ENCODE measurements around the gene ZNF133.
"Not testable (repeated sequence)": the region's sequence is repeated elsewhere in the genome, so short reads cannot be mapped to it uniquely, and the experiment has no call there.

The ZNF133 gene

GRCh38 chr20:18287915-18288748 lies at the start of gene ZNF133:
Gene ZNF133, plus strand, starts transcription at chr20:18288527. Its CDS starts 17,160 bp downstream, at chr20:18305687.
- peak; percentile 93 for DNase-seq (ENCODE audit: low spot score)
- no peak for TF ChIP-seq CTCF (IDR thresholded peaks at IDR 0.05; ENCODE audit: borderline replicate concordance, control extremely low read depth, extremely low read depth, insufficient read depth, missing control alignments)
- in situ Hi-C loops (cut with MboI; ENCODE audit: low sequenced_read_pairs, unreplicated experiment) = no loop called here

- no peak for DNase-seq (ENCODE audit: low spot score)
- TF ChIP-seq CTCF (IDR thresholded peaks at IDR 0.05; ENCODE audit: borderline replicate concordance, control extremely low read depth, extremely low read depth, insufficient read depth, missing control alignments) = no peak
- in situ Hi-C loops (cut with MboI; ENCODE audit: low sequenced_read_pairs, unreplicated experiment) = no loop called here
Measured at GRCh38 chr20:18240997-18241396, 47.3 kb upstream of the ZNF133 start.

GRCh38 chr20:18243802-18244201 lies 44.5 kb upstream of the ZNF133 start:
- DNase-seq (ENCODE audit: low spot score) = no peak
- in situ Hi-C loops (cut with MboI; ENCODE audit: low sequenced_read_pairs, unreplicated experiment) = no loop called here
- no peak for TF ChIP-seq CTCF (IDR thresholded peaks at IDR 0.05; ENCODE audit: borderline replicate concordance, control extremely low read depth, extremely low read depth, insufficient read depth, missing control alignments)

GRCh38 chr20:18248545-18248944 lies 39.8 kb upstream of the ZNF133 start:
- DNase-seq (ENCODE audit: low spot score); in situ Hi-C loops (cut with MboI; ENCODE audit: low sequenced_read_pairs, unreplicated experiment): not testable (repeated sequence)

GRCh38 chr20:18250217-18250616 lies 38.1 kb upstream of the ZNF133 start:
- in situ Hi-C loops (cut with MboI; ENCODE audit: low sequenced_read_pairs, unreplicated experiment) = loop anchor here (25.0 kb wide), 1 partner anchor 738 kb away; no protein-coding TSS in a partner anchor
- no peak for TF ChIP-seq CTCF (IDR thresholded peaks at IDR 0.05; ENCODE audit: borderline replicate concordance, control extremely low read depth, extremely low read depth, insufficient read depth, missing control alignments)
- DNase-seq (ENCODE audit: low spot score) = no peak

GRCh38 chr20:18252597-18253451 lies 35.5 kb upstream of the ZNF133 start:
- no peak for DNase-seq (ENCODE audit: low spot score)
- in situ Hi-C loops (cut with MboI; ENCODE audit: low sequenced_read_pairs, unreplicated experiment) = loop anchor here (25.0 kb wide), 1 partner anchor 741 kb away; no protein-coding TSS in a partner anchor

More at GRCh38 chr20:18252597-18253451, 35.5 kb upstream of the ZNF133 start:
- TF ChIP-seq CTCF (IDR thresholded peaks at IDR 0.05; ENCODE audit: borderline replicate concordance, control extremely low read depth, extremely low read depth, insufficient read depth, missing control alignments) = no peak
